Left lobe of liver (tissue), 2 donors: ENCODE results near the gene LRMDA. TPM values are rescaled to one million over a fixed set of nuclear protein-coding genes. Genes with fewer than 3 reads are reported as not detected.

Source experiments
- ATAC-seq: fragments of 200-7000 bp; cut with Tn5 transposase; one replicate; pipeline ENCODE4 v1.9.1; 2020; ENCODE audit warnings: mild to moderate bottlenecking, moderate library complexity
- DNase-seq: peaks from one replicate; pipeline ENCODE4 v3.0.0-alpha.2; 2020; ENCODE audit warnings: low spot score
- total RNA-seq: library from RNA; stranded (reverse); gene quantifications from one replicate; pipeline ENCODE4 v1.2.1, GENCODE V29; 2021
- donor health status: DM: no; HTN: no; CAD: no; lungs with moderate emphysema.
- donor health status: DM: no; HTN: yes; CAD: no.

LRMDA gene
- total RNA-seq, 1 donor from 2014 or later = 9.1 TPM

- DNase-seq = no peak
Measured at GRCh38 chr10:76031769-76032699, 600.6 kb downstream of the LRMDA start.

GRCh38 chr10:76032700-76033039 lies 601.2 kb downstream of the LRMDA start:
- ATAC-seq = peak; percentile 4
- no peak for DNase-seq

More at GRCh38 chr10:76031769-76032699, 600.6 kb downstream of the LRMDA start:
- ATAC-seq = no peak

GRCh38 chr10:76033457-76034196 lies 602.2 kb downstream of the LRMDA start:
- ATAC-seq (peak; percentile 79), DNase-seq (peak; percentile 87)

GRCh38 chr10:76034353-76035205 lies 603.2 kb downstream of the LRMDA start:
- no peak for ATAC-seq
- no peak for DNase-seq

- ATAC-seq (no peak), DNase-seq (no peak)
Measured at GRCh38 chr10:76035206-76036110, 604.0 kb downstream of the LRMDA start.

GRCh38 chr10:76036111-76036940 lies 604.9 kb downstream of the LRMDA start:
- DNase-seq (peak; percentile 81), ATAC-seq (peak; percentile 75)

GRCh38 chr10:76036962-76037361 lies 605.5 kb downstream of the LRMDA start:
- no peak for ATAC-seq
- no peak for DNase-seq

GRCh38 chr10:76037531-76038155 lies 606.2 kb downstream of the LRMDA start:
- no peak for DNase-seq
- ATAC-seq = no peak

GRCh38 chr10:76038696-76039095 lies 607.3 kb downstream of the LRMDA start:
- no peak for ATAC-seq
- no peak for DNase-seq

- ATAC-seq (no peak), DNase-seq (no peak)
Measured at GRCh38 chr10:76040107-76040829, 608.8 kb downstream of the LRMDA start.

- no peak for DNase-seq
- ATAC-seq = no peak
Measured at GRCh38 chr10:76040830-76041220, 609.4 kb downstream of the LRMDA start.

- ATAC-seq = no peak
Measured at GRCh38 chr10:76041551-76041950, 610.1 kb downstream of the LRMDA start.

GRCh38 chr10:76043261-76043660 lies 611.8 kb downstream of the LRMDA start:
- DNase-seq (no peak), ATAC-seq (no peak)

More at GRCh38 chr10:76041551-76041950, 610.1 kb downstream of the LRMDA start:
- DNase-seq = no peak

GRCh38 chr10:76044751-76045150 lies 613.3 kb downstream of the LRMDA start:
- DNase-seq = no peak
- no peak for ATAC-seq

- ATAC-seq (no peak), DNase-seq (no peak)
Measured at GRCh38 chr10:76045174-76045573, 613.8 kb downstream of the LRMDA start.

- ATAC-seq = no peak
- DNase-seq = no peak
Measured at GRCh38 chr10:76047521-76047920, 616.1 kb downstream of the LRMDA start.

- no peak for ATAC-seq
Measured at GRCh38 chr10:76049581-76050290, 618.3 kb downstream of the LRMDA start.

More at GRCh38 chr10:76049581-76050290, 618.3 kb downstream of the LRMDA start:
- DNase-seq = no peak
